Peyer's patch (tissue), 4 donors: Measurements from ENCODE around the gene ANKHD1.
"Not testable (repeated sequence)": the region's sequence is repeated elsewhere in the genome, so short reads cannot be mapped to it uniquely, and the experiment has no call there.

Source experiments
- CTCF ChIP-seq, 6 experiments: fragments of 450-650 bp in 4 of 6; fragments of 200-600 bp in 2 of 6; sonication (generic) in 1 of 6; IDR thresholded peaks; one replicate each; pipeline ENCODE4 v1.5.1; 2017 to 2019; ENCODE audit warnings: antibody characterized with exemption in 6 of 6, mild to moderate bottlenecking in 3 of 6, moderate library complexity in 1 of 6
- POLR2A ChIP-seq, 2 donors: fragments of 450-650 bp; IDR thresholded peaks; one replicate each; pipeline ENCODE4 v1.5.1; 2017; ENCODE audit warnings: antibody characterized with exemption in 2 of 2, mild to moderate bottlenecking in 2 of 2, moderate library complexity in 2 of 2

GRCh38 chr5:140427726-140428125 lies 26.1 kb downstream of the ANKHD1 start:
- TF ChIP-seq CTCF, POLR2A (IDR thresholded peaks at IDR 0.05): not testable (repeated sequence)
